GM04504 (cell line): ENCODE results near the gene NEU4.

ENCODE experiments used
- DNase-seq: peaks from one replicate; pipeline ENCODE4 v3.0.0-alpha.2; 2012; ENCODE audit warnings: low read depth

Gene NEU4

DNA sequence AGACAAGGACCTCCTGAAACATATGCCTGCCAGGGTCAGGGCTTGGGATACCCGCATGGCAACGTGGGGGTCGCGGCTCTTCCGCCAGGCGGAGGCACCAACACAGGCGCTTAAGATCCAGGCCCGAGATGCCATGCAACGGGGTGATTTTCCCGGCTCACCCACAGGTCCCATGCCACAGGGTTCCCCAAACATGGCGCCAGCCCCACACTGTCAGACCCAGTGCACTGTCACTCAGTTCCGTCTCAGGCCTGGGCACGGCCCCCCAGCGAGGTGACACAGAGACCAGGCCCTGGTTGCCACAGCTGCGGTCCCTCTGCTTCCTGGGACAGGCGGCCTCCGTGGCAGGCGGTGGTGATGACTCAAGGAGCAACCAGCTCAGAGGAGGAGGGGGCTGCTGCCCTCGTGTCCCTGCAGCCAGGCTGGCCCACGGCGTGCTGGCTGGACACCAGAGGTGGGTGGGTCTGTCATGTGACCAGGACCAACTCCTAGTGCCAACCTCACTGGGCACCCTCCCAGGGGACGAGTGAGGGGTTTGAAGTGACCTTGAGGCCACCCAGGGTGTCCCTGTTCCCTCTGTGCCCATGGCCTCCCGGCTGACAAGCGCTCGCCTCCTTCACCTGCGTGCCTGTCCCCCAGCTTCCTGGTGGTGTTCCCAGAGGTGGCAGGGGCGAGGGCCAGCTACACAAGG is 44.8 kb downstream of the NEU4 start:
- DNase-seq = peak; percentile 12

- no peak for DNase-seq
These were observed 45.6 kb downstream of the NEU4 start for GRCh38 chr2:241854342-241855244.

- DNase-seq = no peak
These were observed 46.4 kb downstream of the NEU4 start for GRCh38 chr2:241855245-241855887.

DNA sequence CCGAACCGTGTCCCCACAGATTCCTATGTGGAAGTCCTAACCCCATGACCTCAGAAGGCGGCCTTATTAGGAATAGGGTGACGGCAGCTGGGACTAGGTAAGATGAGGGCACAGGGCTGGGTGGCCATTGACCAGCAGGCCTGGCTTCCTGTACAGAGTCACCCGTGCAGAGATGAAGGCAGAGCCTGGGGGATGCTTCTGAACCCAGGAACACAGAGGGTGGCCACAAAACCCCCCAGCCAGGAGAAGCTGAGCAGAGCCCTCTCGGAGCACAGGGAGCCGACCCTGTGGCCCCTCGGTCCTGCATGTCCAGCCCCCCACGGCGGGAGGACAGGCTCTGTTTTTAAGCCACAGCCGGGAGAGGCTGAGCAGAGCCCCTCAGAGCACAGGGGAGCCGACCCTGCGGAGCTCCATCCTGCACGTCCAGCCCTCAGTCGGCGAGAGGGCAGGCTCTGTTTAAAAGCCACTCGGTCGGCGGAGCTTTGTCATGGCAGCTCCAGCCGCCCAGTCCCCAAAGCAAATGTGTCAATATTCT is 47.0 kb downstream of the NEU4 start:
- no peak for DNase-seq

DNA sequence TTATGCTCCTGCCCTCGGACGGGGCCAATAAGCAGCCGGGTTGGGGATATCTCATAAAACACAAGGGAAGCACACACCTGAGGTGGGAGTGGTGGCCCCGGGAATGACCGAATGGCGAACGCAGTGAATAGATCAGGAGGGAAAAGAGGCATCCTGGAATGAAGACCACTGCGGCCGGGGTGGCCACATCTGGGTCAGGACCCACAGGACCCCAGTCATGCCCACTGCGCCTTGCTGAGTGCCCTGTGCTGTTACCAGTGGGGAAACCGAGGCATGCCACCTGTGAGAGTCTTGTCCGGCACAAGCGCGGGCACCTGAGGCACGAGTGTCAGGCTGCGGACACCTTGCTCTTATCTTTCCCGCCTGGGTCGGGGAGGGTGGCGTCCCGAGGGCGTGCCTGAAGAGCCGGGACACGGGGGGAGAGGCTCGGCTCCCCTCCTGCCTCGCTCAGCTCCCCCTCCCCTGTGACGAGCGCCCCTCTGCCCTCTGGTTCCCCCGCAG is 48.1 kb downstream of the NEU4 start:
- DNase-seq = no peak

- DNase-seq = no peak
These were observed 48.7 kb downstream of the NEU4 start for GRCh38 chr2:241857572-241858121.

DNA sequence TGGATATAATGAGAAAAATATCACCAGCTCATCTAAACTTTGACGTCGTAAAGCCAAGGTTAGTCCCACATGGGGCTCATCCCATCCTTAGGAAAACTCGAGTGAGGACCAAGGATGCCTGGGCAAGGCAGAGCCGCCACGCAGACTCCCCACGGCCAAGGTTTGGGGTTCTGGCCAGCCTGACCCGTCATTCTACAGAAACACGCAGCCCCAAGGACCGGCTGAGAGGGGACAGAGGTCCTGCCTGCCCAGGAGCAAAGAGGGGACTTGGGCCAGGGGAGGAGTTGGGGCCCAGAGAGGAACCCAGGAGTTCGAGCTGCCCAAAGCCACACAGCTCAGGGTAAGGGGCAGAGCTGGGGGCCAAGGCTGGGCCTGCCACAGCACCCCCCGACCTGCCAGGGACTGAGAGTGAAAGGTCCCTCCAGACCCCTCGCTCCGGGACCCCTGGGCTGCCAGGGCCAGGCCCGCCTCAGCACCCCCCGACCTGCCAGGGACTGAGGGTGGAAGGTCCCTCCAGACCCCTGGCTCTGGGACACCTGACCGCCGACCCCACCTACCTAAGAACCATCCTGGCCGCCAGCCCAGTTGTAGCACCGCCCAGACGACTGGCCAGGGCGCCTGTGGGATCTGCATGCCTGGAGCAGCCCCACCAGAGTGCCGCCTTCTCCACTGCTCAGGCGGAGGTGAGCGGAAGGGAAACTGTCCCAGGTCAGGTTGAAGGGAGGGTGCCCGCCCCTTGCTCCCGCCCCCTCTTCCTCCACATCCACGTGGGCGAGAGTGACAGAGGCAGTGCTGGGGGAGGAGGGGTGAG is 49.4 kb downstream of the NEU4 start, which contains the start of gene PDCD1:
Gene PDCD1 (minus strand): TSS at position 689 of the 811 bp plus-strand sequence. CDS start 56 bp downstream, at position 633.
- no peak for DNase-seq

DNA sequence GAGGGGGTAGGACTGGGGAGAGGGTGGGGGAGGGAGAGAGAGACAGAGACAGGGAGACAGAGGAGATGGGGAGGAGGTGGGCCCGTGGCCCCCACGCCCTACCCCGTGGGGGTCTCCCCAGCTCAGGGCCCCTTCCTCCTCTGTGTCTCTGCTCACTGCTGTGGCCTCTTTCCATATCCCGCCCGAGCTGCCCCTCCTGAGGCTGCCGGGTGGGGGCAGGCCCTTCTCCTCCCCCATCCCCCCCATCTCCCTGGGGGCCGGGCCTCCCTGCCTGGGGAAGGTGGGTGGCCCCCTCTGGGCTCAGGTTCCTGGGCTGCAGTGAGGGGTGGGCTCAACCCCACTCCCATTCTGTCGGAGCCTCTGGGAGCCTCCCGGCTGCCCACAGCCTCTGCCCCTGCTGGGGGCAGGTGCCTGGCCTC is 50.0 kb downstream of the NEU4 start:
- no peak for DNase-seq

GRCh38 chr2:241859436-241860183 is 50.6 kb downstream of the NEU4 start:
- no peak for DNase-seq

GRCh38 chr2:241860184-241861078 is 51.4 kb downstream of the NEU4 start:
- no peak for DNase-seq

- no peak for DNase-seq
These were observed 52.3 kb downstream of the NEU4 start for GRCh38 chr2:241861264-241861663.

- no peak for DNase-seq
These were observed 53.1 kb downstream of the NEU4 start for GRCh38 chr2:241862093-241862492.

GRCh38 chr2:241862775-241863535 is 54.0 kb downstream of the NEU4 start:
- no peak for DNase-seq

GRCh38 chr2:241863536-241863954 is 54.6 kb downstream of the NEU4 start:
- no peak for DNase-seq

DNA sequence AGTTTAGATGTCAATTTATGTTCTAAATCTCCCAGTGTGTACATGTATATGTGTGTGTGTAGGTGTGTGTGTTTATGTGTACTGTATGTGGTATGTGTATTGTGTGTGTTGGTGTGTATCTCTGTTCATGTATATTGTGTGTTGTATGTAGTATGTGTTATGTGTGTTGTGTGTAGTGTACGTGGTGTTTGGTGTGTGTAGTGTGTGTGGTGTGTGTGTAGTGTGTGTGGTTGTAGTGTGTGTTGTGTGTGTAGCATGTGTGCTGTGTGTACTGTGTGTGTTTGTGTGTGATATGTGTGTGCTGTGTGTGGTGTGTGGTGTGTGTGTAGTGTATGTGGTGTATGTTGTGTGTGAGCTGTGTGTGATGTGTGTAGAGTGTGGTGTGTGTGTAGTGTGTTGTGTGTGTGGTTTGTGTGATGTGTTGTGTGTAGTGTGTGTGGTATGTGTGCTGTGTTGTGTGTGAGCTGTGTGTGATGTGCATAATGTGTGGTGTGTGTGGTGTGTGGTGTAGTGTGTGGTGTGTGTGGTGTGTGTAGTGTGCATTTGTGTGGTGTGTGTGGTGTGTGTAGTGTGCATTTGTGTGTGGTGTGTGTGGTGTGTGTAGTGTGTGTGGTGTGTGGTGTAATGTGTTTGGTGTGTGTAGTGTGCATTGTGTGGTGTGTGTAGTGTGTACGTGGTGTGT is 55.3 kb downstream of the NEU4 start:
- DNase-seq = no peak

DNA sequence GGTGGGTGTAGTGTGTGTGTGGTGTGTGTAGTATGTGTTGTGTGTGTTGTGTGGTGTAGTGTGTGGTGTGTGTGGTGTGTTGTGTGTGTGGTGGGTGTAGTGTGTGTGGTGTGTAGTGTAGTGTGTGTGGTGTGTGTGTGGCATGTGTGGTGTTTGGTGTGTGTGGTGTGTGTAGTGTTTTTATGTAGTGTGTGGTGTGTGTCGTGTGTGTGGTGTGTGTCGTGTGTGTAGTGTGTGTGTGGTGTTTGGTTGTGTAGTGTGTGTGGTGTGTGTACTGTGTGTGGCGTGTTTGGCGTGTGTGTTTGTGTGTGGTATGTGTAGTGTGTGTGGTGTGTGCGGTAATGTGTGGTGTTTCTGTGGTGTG is 55.8 kb downstream of the NEU4 start:
- no peak for DNase-seq

DNA sequence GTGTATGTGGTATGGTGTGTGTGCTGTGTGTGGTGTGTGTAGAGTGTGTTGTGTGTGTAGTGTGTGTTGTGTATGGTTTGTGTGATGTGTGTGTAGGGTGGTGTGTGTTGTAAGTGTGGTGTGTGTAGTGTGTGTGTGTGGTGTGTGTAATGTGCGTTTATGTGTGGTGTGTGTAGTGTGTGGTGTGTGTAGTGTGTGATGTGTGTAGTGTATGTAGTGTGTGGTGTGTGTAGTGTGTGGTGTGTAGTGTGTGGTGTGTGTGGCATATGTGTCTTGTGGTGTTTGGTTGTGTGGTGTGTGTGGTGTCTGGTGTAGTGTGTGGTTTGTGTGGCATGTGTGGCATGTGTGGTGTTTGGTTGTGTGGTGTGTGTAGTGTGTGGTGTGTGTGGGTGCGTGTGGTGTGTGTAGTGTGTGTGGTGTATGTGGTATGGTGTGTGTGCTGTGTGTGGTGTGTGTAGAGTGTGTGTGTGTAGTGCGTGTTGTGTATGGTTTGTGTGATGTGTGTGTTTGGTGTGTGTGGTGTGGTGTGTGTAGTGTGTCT is 56.5 kb downstream of the NEU4 start:
- no peak for DNase-seq
